KOPT-K1 (cell line): ENCODE results near the gene IGSF9.

Experiments
- H3K27ac ChIP-seq: fragments of 200-600 bp; sonication (generic); 2 replicates; pipeline ENCODE4 v1.5.1; 2016; ENCODE audit warnings: antibody characterized with exemption, mild to moderate bottlenecking, low read depth, low read length; ENCODE audit not compliant: poor library complexity, severe bottlenecking
- H3K36me3 ChIP-seq: fragments of 200-600 bp; sonication (generic); 2 replicates; pipeline ENCODE4 v1.5.1; 2017; ENCODE audit warnings: antibody characterized with exemption, mild to moderate bottlenecking, low read length, moderate library complexity; ENCODE audit not compliant: insufficient read depth
- H3K9me3 ChIP-seq: fragments of 200-600 bp; sonication (generic); 2 replicates; pipeline ENCODE4 v1.5.1; 2017; ENCODE audit warnings: antibody characterized with exemption, low read length, mild to moderate bottlenecking; ENCODE audit not compliant: insufficient read depth, poor library complexity, severe bottlenecking

IGSF9 gene

GRCh38 chr1:159944623-159945455 lies 574 bp downstream of the IGSF9 start:
- Histone ChIP-seq H3K9me3 (no peaks in the 10 kb centered on the region), H3K36me3 (no peaks in the 10 kb centered on the region), H3K27ac (no peak overlapping the region)

- no peak overlapping the region for H3K27ac ChIP-seq
- H3K9me3 ChIP-seq = no peaks in the 10 kb centered on the region
- H3K36me3 ChIP-seq = no peaks in the 10 kb centered on the region
These were observed 1.3 kb downstream of the IGSF9 start for GRCh38 chr1:159943908-159944622.

GRCh38 chr1:159943278-159943640 lies 2.2 kb downstream of the IGSF9 start:
- H3K27ac ChIP-seq = no peak overlapping the region
- H3K36me3 ChIP-seq = no peaks in the 10 kb centered on the region
- no peaks in the 10 kb centered on the region for H3K9me3 ChIP-seq

- no peak overlapping the region for H3K27ac ChIP-seq
- H3K36me3 ChIP-seq = no peaks in the 10 kb centered on the region
- H3K9me3 ChIP-seq = no peaks in the 10 kb centered on the region
These were observed 2.7 kb downstream of the IGSF9 start for GRCh38 chr1:159942632-159943277.

- Histone ChIP-seq H3K36me3 (no peaks in the 10 kb centered on the region), H3K27ac (no peak overlapping the region), H3K9me3 (no peaks in the 10 kb centered on the region)
These were observed 3.5 kb downstream of the IGSF9 start for GRCh38 chr1:159941591-159942560.

- H3K36me3 ChIP-seq = no peaks in the 10 kb centered on the region
- H3K9me3 ChIP-seq = no peaks in the 10 kb centered on the region
- no peak overlapping the region for H3K27ac ChIP-seq
These were observed 4.3 kb downstream of the IGSF9 start for GRCh38 chr1:159941141-159941540.

GRCh38 chr1:159940006-159940620 lies 5.3 kb downstream of the IGSF9 start:
- H3K36me3 ChIP-seq = no peaks in the 10 kb centered on the region
- H3K9me3 ChIP-seq = no peaks in the 10 kb centered on the region
- no peak overlapping the region for H3K27ac ChIP-seq

GRCh38 chr1:159939678-159940002 lies 5.8 kb downstream of the IGSF9 start:
- Histone ChIP-seq H3K27ac (no peak overlapping the region), H3K36me3 (no peaks in the 10 kb centered on the region), H3K9me3 (no peaks in the 10 kb centered on the region)

GRCh38 chr1:159938905-159939677 lies 6.3 kb downstream of the IGSF9 start:
- no peaks in the 10 kb centered on the region for H3K36me3 ChIP-seq
- H3K27ac ChIP-seq = no peak overlapping the region
- no peaks in the 10 kb centered on the region for H3K9me3 ChIP-seq

- no peaks in the 10 kb centered on the region for H3K36me3 ChIP-seq
- H3K27ac ChIP-seq = no peak overlapping the region
These were observed 7.1 kb downstream of the IGSF9 start for GRCh38 chr1:159938211-159938852.

GRCh38 chr1:159937054-159937750 lies 8.2 kb downstream of the IGSF9 start:
- Histone ChIP-seq H3K27ac (no peak overlapping the region), H3K9me3 (no peaks in the 10 kb centered on the region), H3K36me3 (no peaks in the 10 kb centered on the region)

More at GRCh38 chr1:159938211-159938852, 7.1 kb downstream of the IGSF9 start:
- H3K9me3 ChIP-seq = no peaks in the 10 kb centered on the region

- H3K9me3 ChIP-seq = no peaks in the 10 kb centered on the region
- no peaks in the 10 kb centered on the region for H3K36me3 ChIP-seq
- H3K27ac ChIP-seq = no peak overlapping the region
These were observed 9.0 kb downstream of the IGSF9 start for GRCh38 chr1:159936273-159936904.
